Psoas muscle (tissue), 8 donors: ENCODE results near the gene RNU7-1. TPM values are rescaled to one million over a fixed set of nuclear protein-coding genes. Genes with fewer than 3 reads are reported as not detected.
A peak's percentile ranks its signal among the peaks of the same experiment; 100 is the strongest.

Source experiments
- ATAC-seq, 4 donors: fragments of 200-7000 bp; cut with Tn5 transposase; one replicate each; pipeline ENCODE4 v1.9.1; 2020; ENCODE audit warnings: moderate library complexity in 3 of 4, mild to moderate bottlenecking in 2 of 4
- DNase-seq, 2 donors: peaks; one replicate each; pipeline ENCODE4 v3.0.0-alpha.2; 2020
- H3K27ac ChIP-seq: fragments of 200-600 bp; one replicate; pipeline ENCODE4 v1.8.0; 2022
- H3K27me3 ChIP-seq, 3 donors: fragments of 200-600 bp in 1 of 3; one replicate each; pipeline versions ENCODE4 v1.6.1 to v1.8.0; 2013 to 2022; ENCODE audit warnings: low read length in 2 of 3, mild to moderate bottlenecking in 2 of 3, moderate library complexity in 1 of 3; ENCODE audit not compliant: insufficient read depth in 3 of 3
- H3K36me3 ChIP-seq, 2 donors: fragments of 200-600 bp in 1 of 2; one replicate each; pipeline versions ENCODE4 v1.6.1 to v1.8.0; 2013 to 2022; ENCODE audit warnings: low read depth in 1 of 2, mild to moderate bottlenecking in 1 of 2, moderate library complexity in 1 of 2; ENCODE audit not compliant: insufficient read depth in 1 of 2
- H3K4me1 ChIP-seq: fragments of 200-600 bp; one replicate; pipeline ENCODE4 v1.8.0; 2022
- H3K4me3 ChIP-seq: fragments of 200-600 bp; one replicate; pipeline ENCODE4 v1.8.0; 2022; ENCODE audit warnings: mild to moderate bottlenecking
- H3K9me3 ChIP-seq: fragments of 200-600 bp; one replicate; pipeline ENCODE4 v1.8.0; 2022
- CTCF ChIP-seq: fragments of 200-600 bp; IDR thresholded peaks from one replicate; pipeline ENCODE4 v1.8.0; 2022; ENCODE audit warnings: antibody characterized with exemption
- WGBS, 3 donors: extraction: QIAGEN DNeasy Blood & Tissue Kit; methylation state at CpG; one replicate each; pipeline versions ENCODE4 v1.1.6 to v1.1.7; 2013; 5-methylcytosine and 5-hydroxymethylcytosine counted together
- intact Hi-C, 2 donors: fragments of 100-400 bp; cut with DNase I; formaldehyde crosslinking; loops; one replicate each; pipeline versions ENCODE4 v1.11.0 to v1.14.2; 2022
- polyA plus RNA-seq, 3 donors: library from polyadenylated mRNA; stranded (reverse); fragments of 200-250 nt; gene quantifications; one replicate each; pipeline ENCODE4 v1.2.3, GENCODE V29; 2013
- total RNA-seq, 4 donors: library from RNA; stranded (reverse); fragmentation: NEBNext Ultra II Directional in 2 of 4; extraction: Animal tissue kit (Norgen Biotek cat#: 25700) in 2 of 4; gene quantifications; one replicate each; pipeline versions ENCODE4 v1.2.1 to v1.2.4, GENCODE V29; 2021 to 2023
- donor health status: healthy with polysubstance abuse.
- donor health status: DM: no; HTN: no; CAD: no; lungs with moderate emphysema.
- donor health status: Bipolar disorder and iron deficiency.
- donor health status: healthy.
- donor health status: DM: yes; HTN: yes; CAD: no.
- donor health status: DM: no; HTN: no; CAD: no.
- donor health status: DM: no; HTN: no; CAD: no.
- donor health status: DM: yes; HTN: yes; CAD: no.

Gene RNU7-1
- total and polyA plus RNA-seq, 7 donors: not detected

- H3K27ac ChIP-seq: peak overlapping the region; percentile 66
- DNase-seq: no peak
- 48 to 65% (median 55%) methylated on average over 1 of the region's 1 CpG for WGBS, 3 donors
- ATAC-seq: no peak
- no peaks in the 10 kb centered on the region for H3K9me3 ChIP-seq
- H3K36me3 ChIP-seq: peaks cover 0 to 34% of the 10 kb centered on the region in 2 donors
- intact Hi-C loops: no loop called here
- H3K4me1 ChIP-seq: peaks cover 29% of the 10 kb centered on the region
- TF ChIP-seq CTCF: no peak
- H3K4me3 ChIP-seq: no peak overlapping the region
- no peaks in the 10 kb centered on the region for H3K27me3 ChIP-seq
Measured at GRCh38 chr12:6932766-6933165, 10.8 kb upstream of the RNU7-1 start.

- no peaks in the 10 kb centered on the region for H3K27me3 ChIP-seq
- intact Hi-C loops: no loop called here
- 37 to 49% (median 47%) methylated on average over 7 to 8 of the region's 8 CpGs for WGBS, 3 donors
- DNase-seq (peak in 1 of 2 donors; percentile 65), ATAC-seq (no peak)
- no peak for TF ChIP-seq CTCF
- peaks cover 37% of the 10 kb centered on the region for H3K4me1 ChIP-seq
- H3K36me3 ChIP-seq: peaks cover 0 to 37% of the 10 kb centered on the region in 2 donors
- H3K9me3 ChIP-seq: no peaks in the 10 kb centered on the region
- peak overlapping the region; percentile 66 for H3K27ac ChIP-seq
- no peak overlapping the region for H3K4me3 ChIP-seq
Measured at GRCh38 chr12:6934110-6934509, 9.5 kb upstream of the RNU7-1 start.

DNA sequence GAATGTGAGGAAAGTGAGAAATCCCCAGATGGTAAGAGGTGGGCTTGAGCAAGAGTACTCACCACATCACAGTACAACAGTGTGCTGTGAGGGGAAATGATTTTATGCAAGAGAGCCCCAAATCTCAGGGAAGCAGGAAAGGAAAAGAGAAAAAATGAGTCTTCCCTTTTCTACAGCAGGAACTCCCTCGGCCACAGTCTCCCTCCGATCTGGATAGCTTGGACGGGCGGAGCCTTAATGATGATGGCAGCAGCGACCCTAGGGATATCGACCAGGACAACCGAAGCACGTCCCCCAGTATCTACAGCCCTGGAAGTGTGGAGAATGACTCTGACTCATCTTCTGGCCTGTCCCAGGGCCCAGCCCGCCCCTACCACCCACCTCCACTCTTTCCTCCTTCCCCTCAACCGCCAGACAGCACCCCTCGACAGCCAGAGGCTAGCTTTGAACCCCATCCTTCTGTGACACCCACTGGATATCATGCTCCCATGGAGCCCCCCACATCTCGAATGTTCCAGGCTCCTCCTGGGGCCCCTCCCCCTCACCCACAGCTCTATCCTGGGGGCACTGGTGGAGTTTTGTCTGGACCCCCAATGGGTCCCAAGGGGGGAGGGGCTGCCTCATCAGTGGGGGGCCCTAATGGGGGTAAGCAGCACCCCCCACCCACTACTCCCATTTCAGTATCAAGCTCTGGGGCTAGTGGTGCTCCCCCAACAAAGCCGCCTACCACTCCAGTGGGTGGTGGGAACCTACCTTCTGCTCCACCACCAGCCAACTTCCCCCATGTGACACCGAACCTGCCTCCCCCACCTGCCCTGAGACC, 8.0 kb upstream of the RNU7-1 start:
- Histone ChIP-seq H3K9me3 (no peaks in the 10 kb centered on the region), H3K27me3 (no peaks in the 10 kb centered on the region), H3K36me3 (peaks cover 0 to 50% of the 10 kb centered on the region in 2 donors), H3K4me3 (no peak overlapping the region), H3K27ac (peak overlapping the region; percentile 66), H3K4me1 (peaks cover 32% of the 10 kb centered on the region)
- ATAC-seq (no peak), DNase-seq (peak in 1 of 2 donors; percentile 56)
- intact Hi-C loops: loop anchor here in 1 of 2 donors (5.0 kb wide), 1 partner anchor 68 kb away; the partner anchor contains the start of gene TPI1
- 53 to 59% (median 58%) methylated on average over 14 of the region's 14 CpGs for WGBS, 3 donors
- TF ChIP-seq CTCF: no peak

GRCh38 chr12:6936194-6936635, 7.4 kb upstream of the RNU7-1 start:
- WGBS, 3 donors: 93 to 95% (median 93%) methylated on average over 3 of the region's 3 CpGs
- Histone ChIP-seq H3K27ac (peak overlapping the region; percentile 93), H3K36me3 (peaks cover 0 to 55% of the 10 kb centered on the region in 2 donors), H3K4me1 (peaks cover 32% of the 10 kb centered on the region), H3K4me3 (no peak overlapping the region), H3K9me3 (no peaks in the 10 kb centered on the region), H3K27me3 (no peaks in the 10 kb centered on the region)
- TF ChIP-seq CTCF: no peak
- DNase-seq: no peak
- no peak for ATAC-seq
- intact Hi-C loops: loop anchor here in 1 of 2 donors (5.0 kb wide), 1 partner anchor 69 kb away; the partner anchor contains the start of gene TPI1
